ENCODE data around the gene ACTL7B. TPM values are rescaled to one million over a fixed set of nuclear protein-coding genes. Genes with fewer than 3 reads are reported as not detected.

The ACTL7B gene
- total and polyA plus RNA-seq, 2 experiments from 2014 or later: not detected

- no peak for DNase-seq (ENCODE audit: low spot score)
- H4K20me1 ChIP-seq (replicated peaks; ENCODE audit: insufficient read depth): no peaks in the 10 kb centered on the region
- TF ChIP-seq EZH2phosphoT487 (IDR thresholded peaks at IDR 0.05; ENCODE audit: unreplicated experiment) (no peak), ZNF331 (CRISPR knock-in tag; IDR thresholded peaks at IDR 0.05; ENCODE audit: low read depth) (no peak), CREB1 (CRISPR knock-in tag; IDR thresholded peaks at IDR 0.05; ENCODE audit: low read depth) (no peak), POLR2AphosphoS5 (IDR thresholded peaks at IDR 0.05; ENCODE audit: low read depth) (no peak), ETS1 (IDR thresholded peaks at IDR 0.05) (no peak), ZNF114 (CRISPR knock-in tag; IDR thresholded peaks at IDR 0.05) (no peak), JUNB (IDR thresholded peaks at IDR 0.05; ENCODE audit: unreplicated experiment) (no peak), EZH2 (IDR thresholded peaks at IDR 0.05; ENCODE audit: low read depth, unreplicated experiment) (no peak), STAT1 (IDR thresholded peaks at IDR 0.05; ENCODE audit: unreplicated experiment) (no peak), NANOG (IDR thresholded peaks at IDR 0.05; ENCODE audit: borderline replicate concordance) (no peak)
- TF ChIP-seq, protein P1, sequence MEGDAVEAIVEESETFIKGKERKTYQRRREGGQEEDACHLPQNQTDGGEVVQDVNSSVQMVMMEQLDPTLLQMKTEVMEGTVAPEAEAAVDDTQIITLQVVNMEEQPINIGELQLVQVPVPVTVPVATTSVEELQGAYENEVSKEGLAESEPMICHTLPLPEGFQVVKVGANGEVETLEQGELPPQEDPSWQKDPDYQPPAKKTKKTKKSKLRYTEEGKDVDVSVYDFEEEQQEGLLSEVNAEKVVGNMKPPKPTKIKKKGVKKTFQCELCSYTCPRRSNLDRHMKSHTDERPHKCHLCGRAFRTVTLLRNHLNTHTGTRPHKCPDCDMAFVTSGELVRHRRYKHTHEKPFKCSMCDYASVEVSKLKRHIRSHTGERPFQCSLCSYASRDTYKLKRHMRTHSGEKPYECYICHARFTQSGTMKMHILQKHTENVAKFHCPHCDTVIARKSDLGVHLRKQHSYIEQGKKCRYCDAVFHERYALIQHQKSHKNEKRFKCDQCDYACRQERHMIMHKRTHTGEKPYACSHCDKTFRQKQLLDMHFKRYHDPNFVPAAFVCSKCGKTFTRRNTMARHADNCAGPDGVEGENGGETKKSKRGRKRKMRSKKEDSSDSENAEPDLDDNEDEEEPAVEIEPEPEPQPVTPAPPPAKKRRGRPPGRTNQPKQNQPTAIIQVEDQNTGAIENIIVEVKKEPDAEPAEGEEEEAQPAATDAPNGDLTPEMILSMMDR (conservative IDR thresholded peaks at IDR 0.05; ENCODE audit: low read depth in 2 of 2): no peak
- TF ChIP-seq, protein P2, sequence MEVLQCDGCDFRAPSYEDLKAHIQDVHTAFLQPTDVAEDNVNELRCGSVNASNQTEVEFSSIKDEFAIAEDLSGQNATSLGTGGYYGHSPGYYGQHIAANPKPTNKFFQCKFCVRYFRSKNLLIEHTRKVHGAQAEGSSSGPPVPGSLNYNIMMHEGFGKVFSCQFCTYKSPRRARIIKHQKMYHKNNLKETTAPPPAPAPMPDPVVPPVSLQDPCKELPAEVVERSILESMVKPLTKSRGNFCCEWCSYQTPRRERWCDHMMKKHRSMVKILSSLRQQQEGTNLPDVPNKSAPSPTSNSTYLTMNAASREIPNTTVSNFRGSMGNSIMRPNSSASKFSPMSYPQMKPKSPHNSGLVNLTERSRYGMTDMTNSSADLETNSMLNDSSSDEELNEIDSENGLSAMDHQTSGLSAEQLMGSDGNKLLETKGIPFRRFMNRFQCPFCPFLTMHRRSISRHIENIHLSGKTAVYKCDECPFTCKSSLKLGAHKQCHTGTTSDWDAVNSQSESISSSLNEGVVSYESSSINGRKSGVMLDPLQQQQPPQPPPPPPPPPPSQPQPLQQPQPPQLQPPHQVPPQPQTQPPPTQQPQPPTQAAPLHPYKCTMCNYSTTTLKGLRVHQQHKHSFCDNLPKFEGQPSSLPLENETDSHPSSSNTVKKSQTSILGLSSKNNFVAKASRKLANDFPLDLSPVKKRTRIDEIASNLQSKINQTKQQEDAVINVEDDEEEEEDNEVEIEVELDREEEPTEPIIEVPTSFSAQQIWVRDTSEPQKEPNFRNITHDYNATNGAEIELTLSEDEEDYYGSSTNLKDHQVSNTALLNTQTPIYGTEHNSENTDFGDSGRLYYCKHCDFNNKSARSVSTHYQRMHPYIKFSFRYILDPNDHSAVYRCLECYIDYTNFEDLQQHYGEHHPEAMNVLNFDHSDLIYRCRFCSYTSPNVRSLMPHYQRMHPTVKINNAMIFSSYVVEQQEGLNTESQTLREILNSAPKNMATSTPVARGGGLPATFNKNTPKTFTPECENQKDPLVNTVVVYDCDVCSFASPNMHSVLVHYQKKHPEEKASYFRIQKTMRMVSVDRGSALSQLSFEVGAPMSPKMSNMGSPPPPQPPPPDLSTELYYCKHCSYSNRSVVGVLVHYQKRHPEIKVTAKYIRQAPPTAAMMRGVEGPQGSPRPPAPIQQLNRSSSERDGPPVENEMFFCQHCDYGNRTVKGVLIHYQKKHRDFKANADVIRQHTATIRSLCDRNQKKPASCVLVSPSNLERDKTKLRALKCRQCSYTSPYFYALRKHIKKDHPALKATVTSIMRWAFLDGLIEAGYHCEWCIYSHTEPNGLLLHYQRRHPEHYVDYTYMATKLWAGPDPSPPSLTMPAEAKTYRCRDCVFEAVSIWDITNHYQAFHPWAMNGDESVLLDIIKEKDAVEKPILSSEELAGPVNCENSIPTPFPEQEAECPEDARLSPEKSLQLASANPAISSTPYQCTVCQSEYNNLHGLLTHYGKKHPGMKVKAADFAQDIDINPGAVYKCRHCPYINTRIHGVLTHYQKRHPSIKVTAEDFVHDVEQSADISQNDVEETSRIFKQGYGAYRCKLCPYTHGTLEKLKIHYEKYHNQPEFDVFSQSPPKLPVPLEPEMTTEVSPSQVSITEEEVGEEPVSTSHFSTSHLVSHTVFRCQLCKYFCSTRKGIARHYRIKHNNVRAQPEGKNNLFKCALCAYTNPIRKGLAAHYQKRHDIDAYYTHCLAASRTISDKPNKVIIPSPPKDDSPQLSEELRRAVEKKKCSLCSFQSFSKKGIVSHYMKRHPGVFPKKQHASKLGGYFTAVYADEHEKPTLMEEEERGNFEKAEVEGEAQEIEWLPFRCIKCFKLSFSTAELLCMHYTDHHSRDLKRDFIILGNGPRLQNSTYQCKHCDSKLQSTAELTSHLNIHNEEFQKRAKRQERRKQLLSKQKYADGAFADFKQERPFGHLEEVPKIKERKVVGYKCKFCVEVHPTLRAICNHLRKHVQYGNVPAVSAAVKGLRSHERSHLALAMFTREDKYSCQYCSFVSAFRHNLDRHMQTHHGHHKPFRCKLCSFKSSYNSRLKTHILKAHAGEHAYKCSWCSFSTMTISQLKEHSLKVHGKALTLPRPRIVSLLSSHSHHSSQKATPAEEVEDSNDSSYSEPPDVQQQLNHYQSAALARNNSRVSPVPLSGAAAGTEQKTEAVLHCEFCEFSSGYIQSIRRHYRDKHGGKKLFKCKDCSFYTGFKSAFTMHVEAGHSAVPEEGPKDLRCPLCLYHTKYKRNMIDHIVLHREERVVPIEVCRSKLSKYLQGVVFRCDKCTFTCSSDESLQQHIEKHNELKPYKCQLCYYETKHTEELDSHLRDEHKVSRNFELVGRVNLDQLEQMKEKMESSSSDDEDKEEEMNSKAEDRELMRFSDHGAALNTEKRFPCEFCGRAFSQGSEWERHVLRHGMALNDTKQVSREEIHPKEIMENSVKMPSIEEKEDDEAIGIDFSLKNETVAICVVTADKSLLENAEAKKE (CRISPR knock-in tag; IDR thresholded peaks at IDR 0.05): no peak
- TF ChIP-seq, protein P3, sequence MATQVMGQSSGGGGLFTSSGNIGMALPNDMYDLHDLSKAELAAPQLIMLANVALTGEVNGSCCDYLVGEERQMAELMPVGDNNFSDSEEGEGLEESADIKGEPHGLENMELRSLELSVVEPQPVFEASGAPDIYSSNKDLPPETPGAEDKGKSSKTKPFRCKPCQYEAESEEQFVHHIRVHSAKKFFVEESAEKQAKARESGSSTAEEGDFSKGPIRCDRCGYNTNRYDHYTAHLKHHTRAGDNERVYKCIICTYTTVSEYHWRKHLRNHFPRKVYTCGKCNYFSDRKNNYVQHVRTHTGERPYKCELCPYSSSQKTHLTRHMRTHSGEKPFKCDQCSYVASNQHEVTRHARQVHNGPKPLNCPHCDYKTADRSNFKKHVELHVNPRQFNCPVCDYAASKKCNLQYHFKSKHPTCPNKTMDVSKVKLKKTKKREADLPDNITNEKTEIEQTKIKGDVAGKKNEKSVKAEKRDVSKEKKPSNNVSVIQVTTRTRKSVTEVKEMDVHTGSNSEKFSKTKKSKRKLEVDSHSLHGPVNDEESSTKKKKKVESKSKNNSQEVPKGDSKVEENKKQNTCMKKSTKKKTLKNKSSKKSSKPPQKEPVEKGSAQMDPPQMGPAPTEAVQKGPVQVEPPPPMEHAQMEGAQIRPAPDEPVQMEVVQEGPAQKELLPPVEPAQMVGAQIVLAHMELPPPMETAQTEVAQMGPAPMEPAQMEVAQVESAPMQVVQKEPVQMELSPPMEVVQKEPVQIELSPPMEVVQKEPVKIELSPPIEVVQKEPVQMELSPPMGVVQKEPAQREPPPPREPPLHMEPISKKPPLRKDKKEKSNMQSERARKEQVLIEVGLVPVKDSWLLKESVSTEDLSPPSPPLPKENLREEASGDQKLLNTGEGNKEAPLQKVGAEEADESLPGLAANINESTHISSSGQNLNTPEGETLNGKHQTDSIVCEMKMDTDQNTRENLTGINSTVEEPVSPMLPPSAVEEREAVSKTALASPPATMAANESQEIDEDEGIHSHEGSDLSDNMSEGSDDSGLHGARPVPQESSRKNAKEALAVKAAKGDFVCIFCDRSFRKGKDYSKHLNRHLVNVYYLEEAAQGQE (IDR thresholded peaks at IDR 0.05; ENCODE audit: unreplicated experiment): no peak
These were observed 24.1 kb downstream of the ACTL7B start for GRCh38 chr9:108831496-108832178.

More at GRCh38 chr9:108831496-108832178, 24.1 kb downstream of the ACTL7B start:
- no peak overlapping the region for H3K4me3 ChIP-seq
- no peaks in the 10 kb centered on the region for H3K36me3 ChIP-seq (ENCODE audit: insufficient read depth)
- no peaks in the 10 kb centered on the region for H3F3A ChIP-seq (replicated peaks; ENCODE audit: low read depth)
- no peak for ATAC-seq
- no peaks in the 10 kb centered on the region; the same call in 2 of the 3 replicates for H3K9me3 Mint-ChIP-seq
- no peaks in the 10 kb centered on the region for H3K27me3 ChIP-seq (ENCODE audit: insufficient read depth)
- H3K36me3 Mint-ChIP-seq (ENCODE audit: low read depth): no peaks in the 10 kb centered on the region; the same call in 2 of the 3 replicates
- H3K4me1 Mint-ChIP-seq: peaks cover 11% of the 10 kb centered on the region
- H3K79me2 ChIP-seq (replicated peaks; ENCODE audit: insufficient read depth): no peaks in the 10 kb centered on the region
- no peaks in the 10 kb centered on the region; the same call in 1 of the 2 replicates for H3K4me1 ChIP-seq (ENCODE audit: insufficient read depth)
- no peak overlapping the region for H3K4me3 Mint-ChIP-seq
- no peak overlapping the region for H3K4me2 ChIP-seq
- no peak overlapping the region for H2AFZ ChIP-seq
- peaks cover 7% of the 10 kb centered on the region; the same call in 1 of the 2 replicates for H3K9me2 ChIP-seq (ENCODE audit: insufficient read depth)
- H3K27ac Mint-ChIP-seq: no peak overlapping the region
- no peaks in the 10 kb centered on the region for H3K27me3 Mint-ChIP-seq (ENCODE audit: insufficient read depth, low read depth, poor library complexity)
- no peak overlapping the region for H3K27ac ChIP-seq (ENCODE audit: low read depth)

All from GM23338 (cell line).